Measurements from ENCODE around the gene GOLGA6B. TPM values are rescaled to one million over a fixed set of nuclear protein-coding genes. Genes with fewer than 3 reads are reported as not detected.
"Not testable (repeated sequence)": the region's sequence is repeated elsewhere in the genome, so short reads cannot be mapped to it uniquely, and the experiment has no call there.

Gene GOLGA6B
- total RNA-seq, 1 experiment from 2014 or later: 0.10 TPM

DNA sequence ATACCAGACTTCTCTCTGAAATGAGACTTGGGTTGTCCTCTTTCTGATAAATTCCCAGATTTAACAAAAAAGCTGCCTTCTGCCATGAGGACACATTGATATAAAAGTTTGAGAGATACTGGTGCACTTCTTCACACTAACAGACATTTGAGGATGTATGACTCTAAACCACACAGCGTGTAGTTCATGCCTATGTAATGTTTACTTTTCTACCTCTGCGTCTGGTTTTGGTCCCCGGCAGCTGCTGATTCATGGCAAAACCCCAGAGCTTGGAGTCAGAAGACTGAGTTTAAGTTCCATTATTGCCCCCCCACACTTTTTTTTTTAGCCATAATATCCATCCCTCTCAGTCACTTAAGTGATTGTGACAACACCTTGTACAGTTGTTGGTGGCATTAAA is 1.5 kb downstream of the GOLGA6B start:
- H3K4me2 ChIP-seq (ENCODE audit: low read length); H3K9ac ChIP-seq (ENCODE audit: low read length); H3K27me3 ChIP-seq (ENCODE audit: insufficient read depth, low read length); H3K9me2 ChIP-seq (ENCODE audit: insufficient read depth); H3K4me3 ChIP-seq (replicated peaks in 1 of 2; ENCODE audit: low read depth in 1 of 2, low read length in 2 of 2); CTCF ChIA-PET; H3K9me3 ChIP-seq (ENCODE audit: control insufficient read depth in 1 of 2, insufficient read depth in 1 of 2, low read depth in 1 of 2, low read length in 2 of 2); POLR2A ChIA-PET; H3K27ac ChIP-seq (ENCODE audit: low read depth, low read length); BruUV-seq (replicated peaks); H3K79me2 ChIP-seq (ENCODE audit: insufficient read depth, low read length); H3K4me1 ChIP-seq (ENCODE audit: control insufficient read depth in 1 of 2, insufficient read depth in 2 of 2, low read length in 2 of 2); H4K20me1 ChIP-seq (ENCODE audit: insufficient read depth); ATAC-seq; RAD21 ChIA-PET (ENCODE audit: low non-redundant PET in 1 of 2, low total read pairs in 2 of 2, uncharacterized antibody in 2 of 2, unreplicated experiment in 2 of 2); H3K36me3 ChIP-seq (ENCODE audit: control insufficient read depth in 1 of 2, insufficient read depth in 2 of 2, low read length in 2 of 2); H2AFZ ChIP-seq (ENCODE audit: low read depth, low read length, poor library complexity, severe bottlenecking); intact Hi-C loops (cut with micrococcal nuclease); DNase-seq (ENCODE audit: low read depth, low spot score): not testable (repeated sequence)

DNA sequence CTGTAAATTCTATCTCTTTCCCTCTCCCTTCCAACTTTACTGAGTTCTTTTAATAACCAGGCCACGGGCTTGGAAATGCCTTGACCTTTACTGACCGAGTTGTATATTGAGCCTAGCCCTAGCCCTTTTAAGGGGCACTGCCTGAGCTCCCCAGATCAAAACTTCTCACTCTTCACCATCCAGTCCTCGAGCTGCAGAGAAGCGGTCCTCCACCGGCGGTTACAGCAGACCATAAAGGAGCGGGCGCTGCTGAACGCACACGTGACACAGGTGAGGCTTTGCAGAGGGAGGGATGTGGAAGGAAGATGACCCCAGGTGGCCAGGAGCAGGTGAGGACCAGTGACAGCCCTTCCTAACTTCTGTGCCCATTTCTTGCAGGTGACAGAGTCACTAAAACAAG is 6.6 kb downstream of the GOLGA6B start:
- DNase-seq (ENCODE audit: low read depth, low spot score); H2AFZ ChIP-seq (ENCODE audit: low read depth, low read length, poor library complexity, severe bottlenecking); H4K20me1 ChIP-seq (ENCODE audit: insufficient read depth); H3K9me3 ChIP-seq (ENCODE audit: control insufficient read depth in 1 of 2, insufficient read depth in 1 of 2, low read depth in 1 of 2, low read length in 2 of 2); CTCF ChIA-PET; intact Hi-C loops (cut with micrococcal nuclease); ATAC-seq; H3K4me2 ChIP-seq (ENCODE audit: low read length); H3K9me2 ChIP-seq (ENCODE audit: insufficient read depth); H3K27me3 ChIP-seq (ENCODE audit: insufficient read depth, low read length); H3K4me3 ChIP-seq (replicated peaks in 1 of 2; ENCODE audit: low read depth in 1 of 2, low read length in 2 of 2); H3K4me1 ChIP-seq (ENCODE audit: control insufficient read depth in 1 of 2, insufficient read depth in 2 of 2, low read length in 2 of 2); BruUV-seq (replicated peaks); H3K27ac ChIP-seq (ENCODE audit: low read depth, low read length); RAD21 ChIA-PET (ENCODE audit: low non-redundant PET in 1 of 2, low total read pairs in 2 of 2, uncharacterized antibody in 2 of 2, unreplicated experiment in 2 of 2); H3K79me2 ChIP-seq (ENCODE audit: insufficient read depth, low read length); H3K36me3 ChIP-seq (ENCODE audit: control insufficient read depth in 1 of 2, insufficient read depth in 2 of 2, low read length in 2 of 2); POLR2A ChIA-PET; H3K9ac ChIP-seq (ENCODE audit: low read length): not testable (repeated sequence)

DNA sequence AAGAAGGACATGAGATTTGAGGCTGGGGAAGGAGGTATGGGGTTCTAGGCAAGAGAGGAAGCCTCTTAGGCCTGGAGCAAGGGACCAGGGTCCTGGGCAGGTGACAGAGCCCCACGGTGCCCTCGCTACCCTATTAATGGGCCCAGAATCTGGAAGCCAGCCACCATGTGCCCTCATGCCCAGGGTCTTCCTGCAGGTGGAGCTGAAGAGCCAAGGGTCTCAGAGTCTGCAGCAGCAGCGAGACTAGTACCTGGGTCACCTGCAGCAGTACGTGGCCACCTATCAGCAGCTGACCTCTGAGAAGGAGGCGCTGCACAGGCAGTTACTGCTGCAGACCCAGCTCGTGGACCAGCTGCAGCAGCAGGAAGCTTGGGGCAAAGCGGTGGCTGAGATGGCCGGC is 9.4 kb downstream of the GOLGA6B start:
- intact Hi-C loops (cut with micrococcal nuclease); H3K9me3 ChIP-seq (ENCODE audit: control insufficient read depth in 1 of 2, insufficient read depth in 1 of 2, low read depth in 1 of 2, low read length in 2 of 2); RAD21 ChIA-PET (ENCODE audit: low non-redundant PET in 1 of 2, low total read pairs in 2 of 2, uncharacterized antibody in 2 of 2, unreplicated experiment in 2 of 2); CTCF ChIA-PET; DNase-seq (ENCODE audit: low read depth, low spot score); H3K4me2 ChIP-seq (ENCODE audit: low read length); H3K9me2 ChIP-seq (ENCODE audit: insufficient read depth); POLR2A ChIA-PET; H3K9ac ChIP-seq (ENCODE audit: low read length); H3K27me3 ChIP-seq (ENCODE audit: insufficient read depth, low read length); H2AFZ ChIP-seq (ENCODE audit: low read depth, low read length, poor library complexity, severe bottlenecking); H4K20me1 ChIP-seq (ENCODE audit: insufficient read depth); H3K79me2 ChIP-seq (ENCODE audit: insufficient read depth, low read length); H3K27ac ChIP-seq (ENCODE audit: low read depth, low read length); ATAC-seq; H3K4me1 ChIP-seq (ENCODE audit: control insufficient read depth in 1 of 2, insufficient read depth in 2 of 2, low read length in 2 of 2); H3K4me3 ChIP-seq (replicated peaks in 1 of 2; ENCODE audit: low read depth in 1 of 2, low read length in 2 of 2); H3K36me3 ChIP-seq (ENCODE audit: control insufficient read depth in 1 of 2, insufficient read depth in 2 of 2, low read length in 2 of 2); BruUV-seq (replicated peaks): not testable (repeated sequence)

DNA sequence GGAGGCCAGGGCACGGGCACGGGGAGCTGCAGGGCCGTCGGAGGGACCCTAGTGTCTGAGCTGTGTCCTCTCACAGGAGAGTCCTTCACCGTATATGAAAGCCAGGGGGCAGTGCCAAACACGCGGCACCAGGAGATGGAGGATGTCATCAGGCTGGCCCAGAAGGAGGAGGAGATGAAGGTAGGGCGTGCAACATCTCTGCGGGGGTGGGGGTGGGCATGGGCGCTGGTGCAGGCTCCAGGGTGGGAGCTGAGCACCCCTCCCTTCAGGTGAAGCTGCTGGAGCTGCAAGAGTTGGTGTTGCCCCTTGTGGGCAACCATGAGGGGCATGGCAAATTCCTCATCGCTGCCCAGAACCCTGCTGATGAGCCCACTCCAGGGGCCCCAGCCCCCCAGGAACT is 11.2 kb downstream of the GOLGA6B start:
- H3K9ac ChIP-seq (ENCODE audit: low read length); H3K4me3 ChIP-seq (replicated peaks in 1 of 2; ENCODE audit: low read depth in 1 of 2, low read length in 2 of 2); DNase-seq (ENCODE audit: low read depth, low spot score); H4K20me1 ChIP-seq (ENCODE audit: insufficient read depth); H2AFZ ChIP-seq (ENCODE audit: low read depth, low read length, poor library complexity, severe bottlenecking); H3K9me3 ChIP-seq (ENCODE audit: control insufficient read depth in 1 of 2, insufficient read depth in 1 of 2, low read depth in 1 of 2, low read length in 2 of 2); H3K27me3 ChIP-seq (ENCODE audit: insufficient read depth, low read length); BruUV-seq (replicated peaks); H3K9me2 ChIP-seq (ENCODE audit: insufficient read depth); RAD21 ChIA-PET (ENCODE audit: low non-redundant PET in 1 of 2, low total read pairs in 2 of 2, uncharacterized antibody in 2 of 2, unreplicated experiment in 2 of 2); CTCF ChIA-PET; H3K36me3 ChIP-seq (ENCODE audit: control insufficient read depth in 1 of 2, insufficient read depth in 2 of 2, low read length in 2 of 2); POLR2A ChIA-PET; intact Hi-C loops (cut with micrococcal nuclease); H3K79me2 ChIP-seq (ENCODE audit: insufficient read depth, low read length); ATAC-seq; H3K4me2 ChIP-seq (ENCODE audit: low read length); H3K4me1 ChIP-seq (ENCODE audit: control insufficient read depth in 1 of 2, insufficient read depth in 2 of 2, low read length in 2 of 2); H3K27ac ChIP-seq (ENCODE audit: low read depth, low read length): not testable (repeated sequence)

DNA sequence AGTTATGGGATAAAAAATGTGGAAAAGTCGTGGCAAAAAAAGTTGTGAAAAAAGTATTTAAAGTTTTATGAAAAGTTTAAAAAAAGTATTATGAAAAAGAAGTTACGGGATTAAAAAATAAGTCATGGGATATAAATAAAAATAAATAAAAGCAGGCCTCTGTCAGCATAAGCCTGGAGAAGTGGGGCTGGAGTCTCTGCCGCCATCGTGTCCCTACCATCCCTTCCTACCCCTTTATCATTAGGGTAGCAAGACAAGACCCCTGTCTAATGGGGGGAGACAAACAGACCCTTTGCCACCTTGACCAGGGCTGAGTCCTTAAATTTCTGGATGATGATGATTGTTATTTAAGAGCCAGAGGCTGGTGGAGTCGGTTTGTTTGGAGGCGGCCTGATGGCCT is 15.3 kb downstream of the GOLGA6B start:
- H3K4me3 ChIP-seq (replicated peaks in 1 of 2; ENCODE audit: low read depth in 1 of 2, low read length in 2 of 2); H3K36me3 ChIP-seq (ENCODE audit: control insufficient read depth in 1 of 2, insufficient read depth in 2 of 2, low read length in 2 of 2); H4K20me1 ChIP-seq (ENCODE audit: insufficient read depth); H3K27ac ChIP-seq (ENCODE audit: low read depth, low read length); H3K9me2 ChIP-seq (ENCODE audit: insufficient read depth); H3K9me3 ChIP-seq (ENCODE audit: control insufficient read depth in 1 of 2, insufficient read depth in 1 of 2, low read depth in 1 of 2, low read length in 2 of 2); H3K4me1 ChIP-seq (ENCODE audit: control insufficient read depth in 1 of 2, insufficient read depth in 2 of 2, low read length in 2 of 2); H3K9ac ChIP-seq (ENCODE audit: low read length); POLR2A ChIA-PET; H3K79me2 ChIP-seq (ENCODE audit: insufficient read depth, low read length); ATAC-seq; CTCF ChIA-PET; H3K4me2 ChIP-seq (ENCODE audit: low read length); H3K27me3 ChIP-seq (ENCODE audit: insufficient read depth, low read length); RAD21 ChIA-PET (ENCODE audit: low non-redundant PET in 1 of 2, low total read pairs in 2 of 2, uncharacterized antibody in 2 of 2, unreplicated experiment in 2 of 2); intact Hi-C loops (cut with micrococcal nuclease); DNase-seq (ENCODE audit: low read depth, low spot score); BruUV-seq (replicated peaks); H2AFZ ChIP-seq (ENCODE audit: low read depth, low read length, poor library complexity, severe bottlenecking): not testable (repeated sequence)
